CD4-positive, alpha-beta T cell treated with Interleukin-15 for 1 hour (primary cell): ENCODE measurements around the gene MEIOC.
"Not testable (repeated sequence)": the region's sequence is repeated elsewhere in the genome, so short reads cannot be mapped to it uniquely, and the experiment has no call there.

Experiments used
- DNase-seq: peaks from one replicate; pipeline ENCODE4 v3.0.0-alpha.2; 2020

Gene MEIOC

DNA sequence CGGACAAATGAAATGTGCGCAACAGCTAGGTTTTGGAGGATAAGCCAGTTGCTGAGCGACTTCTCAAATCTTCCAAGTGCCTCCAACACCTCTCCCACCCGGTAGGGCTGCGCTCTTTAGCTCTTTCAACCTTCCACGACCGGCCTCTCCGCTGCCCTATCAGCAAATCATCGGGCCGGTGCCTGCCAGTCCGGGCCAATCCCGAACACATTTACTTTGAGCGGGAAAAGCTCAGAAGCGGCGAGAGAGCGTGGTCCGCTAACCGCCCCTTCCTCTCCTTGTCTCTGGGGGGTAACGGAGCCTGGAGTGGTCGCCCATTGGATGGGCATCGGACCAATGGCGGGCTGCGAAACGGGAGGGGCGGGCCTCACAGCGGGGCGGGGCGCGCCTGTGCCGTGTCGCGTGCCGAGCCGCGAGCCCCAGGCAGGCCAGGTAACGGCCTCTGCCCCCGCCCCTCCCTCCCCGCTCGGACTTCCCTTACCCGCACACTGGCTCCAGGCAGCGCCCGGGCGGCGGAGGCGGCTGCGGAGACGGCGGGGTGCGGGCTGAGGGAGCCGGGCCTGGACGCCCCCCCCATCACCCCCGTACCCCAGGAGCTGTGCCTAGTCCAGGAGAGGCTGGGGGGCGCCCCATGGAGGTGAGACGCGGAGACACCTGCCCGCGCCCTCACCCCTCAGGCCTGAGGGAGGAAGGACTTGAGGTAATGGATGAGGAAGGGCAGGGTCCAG lies at the start of gene MEIOC:
Gene MEIOC (plus strand): TSS at position 486 of the 728 bp plus-strand sequence. CDS start 146 bp downstream, at position 632.
- no peak for DNase-seq

GRCh38 chr17:44606658-44607057 lies 49.6 kb upstream of the MEIOC start:
- DNase-seq, result no peak

GRCh38 chr17:44607836-44608690 lies 48.2 kb upstream of the MEIOC start:
- DNase-seq, result no peak

DNA sequence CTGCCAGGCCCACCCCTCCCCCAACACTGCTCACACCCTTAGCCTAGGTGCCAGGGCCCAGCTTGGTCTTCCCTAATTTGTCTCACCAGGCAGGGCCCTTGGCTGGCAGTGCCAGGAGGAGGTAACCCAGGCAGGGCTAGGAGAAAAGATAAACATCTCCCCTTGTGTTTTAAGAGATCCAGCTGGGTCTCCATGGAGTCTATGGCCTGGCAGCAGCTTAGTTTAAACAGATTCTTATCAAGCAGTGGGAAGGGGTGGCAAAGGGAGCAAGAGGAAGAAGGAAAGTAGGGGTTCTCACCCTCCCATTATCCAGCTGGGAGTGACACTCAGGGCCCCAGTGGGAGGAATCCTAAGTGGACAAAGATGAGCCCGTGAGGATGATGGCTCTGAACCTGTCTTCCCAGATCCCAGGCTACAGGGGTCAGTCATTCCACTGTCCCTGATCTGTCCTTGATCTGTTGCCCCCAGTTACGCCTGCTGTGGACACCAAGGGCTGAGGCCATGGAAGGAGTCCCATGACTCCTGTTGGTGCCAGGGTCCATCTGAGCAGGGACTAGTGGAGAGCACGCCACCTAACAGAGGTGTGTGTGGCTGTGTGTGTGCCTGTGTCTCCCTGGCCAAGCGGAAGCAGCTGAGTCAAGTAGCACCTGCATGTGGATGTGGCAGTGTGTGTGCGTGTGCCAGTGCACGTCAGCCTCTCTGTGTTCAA lies 47.4 kb upstream of the MEIOC start:
- no peak for DNase-seq

DNA sequence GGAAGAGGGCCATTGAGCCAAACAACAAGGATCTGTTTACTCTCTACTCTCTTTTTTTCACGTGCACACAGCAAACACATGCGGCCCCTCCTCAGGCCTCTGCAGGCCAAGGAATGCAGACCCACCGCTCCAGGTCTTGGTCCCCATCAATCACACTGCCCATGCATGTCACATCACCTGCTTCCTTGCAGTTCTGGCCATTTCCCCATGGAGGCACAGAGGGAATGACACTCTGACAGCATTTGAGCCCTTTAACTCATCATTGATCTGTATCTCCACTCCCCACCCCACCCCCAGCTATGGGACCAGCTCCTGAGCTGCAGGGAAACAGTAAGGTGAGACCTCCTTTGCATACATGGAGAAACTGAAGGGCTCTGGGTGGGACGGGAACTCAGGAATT lies 45.9 kb upstream of the MEIOC start:
- no peak for DNase-seq

DNA sequence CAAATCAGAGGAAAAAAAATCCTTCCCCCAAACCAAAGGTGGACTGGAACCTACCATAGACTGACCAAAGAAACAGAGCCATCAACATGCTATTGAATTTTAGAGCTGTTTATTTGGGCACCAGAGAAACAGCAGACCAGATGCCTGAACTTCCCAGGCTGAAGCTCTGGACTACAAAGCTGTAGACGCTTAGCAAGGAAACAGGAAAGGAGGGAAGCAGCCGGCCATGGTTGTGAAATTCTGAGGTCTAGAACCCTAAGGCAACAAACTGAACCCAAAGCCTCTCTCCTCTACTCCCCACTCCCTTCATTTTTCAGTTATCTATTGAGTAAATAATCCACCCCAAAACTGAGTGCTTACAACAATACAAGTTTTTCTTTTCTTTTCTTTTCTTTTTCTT lies 45.4 kb upstream of the MEIOC start:
- no peak for DNase-seq

- DNase-seq, result no peak
These were observed 41.4 kb upstream of the MEIOC start for GRCh38 chr17:44614862-44615261.

GRCh38 chr17:44618652-44619051 lies 37.6 kb upstream of the MEIOC start:
- not testable (repeated sequence) for DNase-seq

GRCh38 chr17:44623070-44623725 lies 33.1 kb upstream of the MEIOC start:
- DNase-seq, result no peak

- DNase-seq, result no peak
These were observed 28.6 kb upstream of the MEIOC start for GRCh38 chr17:44627513-44628242.

GRCh38 chr17:44628243-44629188 lies 27.8 kb upstream of the MEIOC start:
- DNase-seq, result peak; percentile 23

DNA sequence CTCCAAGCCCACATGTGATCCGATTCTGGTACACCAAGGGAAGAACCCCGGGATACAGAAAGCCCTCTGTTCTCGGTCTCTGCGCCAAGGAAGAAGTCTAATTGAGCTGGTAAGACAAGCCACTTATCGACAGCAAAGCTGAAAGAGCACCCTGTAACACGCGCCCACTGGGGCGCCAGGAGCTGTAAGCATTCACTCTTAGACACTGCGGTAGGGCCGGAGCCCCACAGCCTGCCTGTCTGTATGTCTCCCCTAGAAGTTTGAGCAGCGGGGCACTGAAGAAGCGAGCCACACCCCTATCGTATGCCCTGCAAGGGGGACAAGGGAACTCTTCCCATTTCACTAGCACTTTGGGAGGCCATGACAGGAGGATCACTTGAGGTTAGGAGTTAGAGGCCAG lies 27.0 kb upstream of the MEIOC start:
- no peak for DNase-seq

GRCh38 chr17:44630703-44631102 lies 25.6 kb upstream of the MEIOC start:
- no peak for DNase-seq

DNA sequence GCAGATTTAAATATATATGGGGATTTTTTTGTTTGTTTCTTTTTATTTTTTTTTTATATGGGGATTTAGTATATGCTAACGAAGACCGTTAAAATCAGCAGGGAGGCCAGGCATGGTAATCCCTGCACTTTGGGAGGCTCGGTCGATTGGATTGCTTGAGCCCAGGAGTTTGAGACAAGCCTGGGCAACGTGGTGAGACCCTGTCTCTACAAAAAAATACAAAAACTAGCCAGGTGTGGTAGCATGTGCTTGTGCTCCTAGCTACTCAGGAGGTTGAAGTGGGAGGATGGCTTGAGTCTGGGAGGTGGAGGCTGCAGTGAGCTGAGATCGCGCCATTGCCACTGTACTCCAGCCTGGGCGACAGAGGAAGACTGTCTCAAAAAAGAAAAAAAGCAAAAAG lies 22.3 kb upstream of the MEIOC start:
- no peak for DNase-seq

DNA sequence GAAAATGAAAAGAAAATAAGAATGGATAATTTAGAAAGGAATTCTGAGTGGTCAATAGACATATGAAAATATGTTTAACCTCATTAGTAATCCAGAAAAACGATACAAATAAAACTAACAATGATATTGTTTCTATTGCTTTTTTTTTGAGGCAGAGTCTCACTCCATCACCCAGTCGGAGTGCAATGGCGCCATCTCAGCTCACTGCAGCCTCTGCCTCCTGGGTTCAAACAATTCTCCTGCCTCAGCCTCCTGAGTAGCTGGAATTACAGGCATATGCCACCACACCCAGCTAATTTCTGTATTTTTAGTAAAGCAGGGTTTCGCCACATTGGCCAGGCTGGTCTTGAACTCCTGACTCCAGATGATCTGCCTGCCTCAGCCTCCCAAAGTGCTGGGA lies 21.9 kb upstream of the MEIOC start:
- not testable (repeated sequence) for DNase-seq

- no peak for DNase-seq
These were observed 19.7 kb upstream of the MEIOC start for GRCh38 chr17:44636562-44636961.

GRCh38 chr17:44637066-44637465 lies 19.2 kb upstream of the MEIOC start:
- DNase-seq, result no peak

DNA sequence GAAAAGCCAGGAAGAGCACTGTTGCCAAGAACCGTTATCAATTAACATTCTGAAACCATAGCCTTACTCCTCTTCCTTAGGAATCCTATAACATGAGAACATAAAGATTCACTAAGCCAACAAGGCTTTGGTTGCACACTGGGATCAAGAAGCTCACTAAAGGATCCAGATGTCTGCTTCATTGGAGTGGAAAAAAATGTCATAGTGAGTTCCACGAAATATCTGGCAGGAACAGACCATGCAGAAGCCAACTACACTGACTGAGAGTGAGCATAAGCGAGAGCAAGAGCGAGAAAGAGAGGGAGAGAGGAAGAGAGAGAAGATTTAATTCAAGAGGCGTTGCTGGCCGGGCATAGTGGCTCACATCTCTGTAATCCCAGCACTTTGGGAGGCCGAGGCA lies 13.4 kb upstream of the MEIOC start:
- no peak for DNase-seq

DNA sequence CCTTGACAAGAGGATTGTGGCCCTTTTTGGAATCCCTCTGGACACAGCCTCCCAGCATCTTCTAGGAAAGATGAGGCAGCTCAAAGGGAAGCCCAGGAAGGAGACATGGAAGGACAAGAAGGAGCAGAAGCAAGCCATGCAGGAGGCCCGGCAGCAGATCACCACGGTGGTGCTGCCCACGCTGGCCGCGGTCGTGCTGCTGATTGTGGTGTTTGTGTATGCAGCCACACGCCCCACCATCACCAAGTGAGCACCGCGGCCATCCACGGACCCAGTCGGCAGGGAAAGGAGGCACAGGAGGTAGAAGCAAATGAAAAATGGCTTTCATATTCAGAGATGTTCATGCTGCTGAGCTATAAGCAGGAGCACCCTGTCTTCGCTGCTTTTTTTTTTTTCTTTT lies 10.9 kb upstream of the MEIOC start:
- DNase-seq, result no peak

- no peak for DNase-seq
These were observed 10.0 kb upstream of the MEIOC start for GRCh38 chr17:44646280-44646679.

DNA sequence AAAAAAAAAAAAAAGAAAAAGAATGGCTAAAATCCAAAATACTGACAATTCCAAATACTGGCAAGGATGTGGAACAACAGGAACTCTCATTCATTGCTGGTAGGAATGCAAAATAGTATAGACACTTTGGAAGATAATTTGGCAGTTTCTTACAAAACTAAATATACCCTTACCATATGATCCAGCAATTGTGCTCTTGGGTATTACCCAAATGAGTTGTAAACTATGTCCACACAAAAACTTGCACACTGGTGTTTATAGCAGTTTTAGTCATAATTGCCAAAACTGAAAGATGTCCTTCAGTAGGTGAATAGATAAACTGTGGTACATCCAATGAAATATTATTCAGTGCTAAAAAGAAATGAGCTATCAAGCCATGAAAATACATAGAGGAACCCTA lies 8.5 kb upstream of the MEIOC start:
- no peak for DNase-seq
